Esophagus muscularis mucosa (tissue), 4 donors: ENCODE measurements around the gene DOCK8. TPM values are rescaled to one million over a fixed set of nuclear protein-coding genes. Genes with fewer than 3 reads are reported as not detected.

Experiments
- DNase-seq: peaks from one replicate; pipeline ENCODE4 v3.0.0-alpha.2; 2017; ENCODE audit errors: extremely low spot score
- H3K27ac ChIP-seq, 4 donors: fragments of 200-600 bp; sonication (generic); replicated peaks in 1 of 4; 1 replicate in 3 of 4; 2 replicates in 1 of 4; pipeline ENCODE4 v1.5.1; 2016 to 2019; ENCODE audit warnings: mild to moderate bottlenecking in 1 of 4
- H3K27me3 ChIP-seq, 4 donors: fragments of 200-600 bp; sonication (generic); one replicate each; pipeline versions ENCODE4 v1.5.1 to v1.6.0; 2016 to 2019
- H3K36me3 ChIP-seq, 4 donors: fragments of 200-600 bp; sonication (generic); one replicate each; pipeline ENCODE4 v1.5.1; 2016 to 2019
- H3K4me1 ChIP-seq, 4 donors: fragments of 200-600 bp; sonication (generic); one replicate each; pipeline ENCODE4 v1.5.1; 2016 to 2019
- H3K4me3 ChIP-seq, 4 donors: fragments of 200-600 bp; sonication (generic); 1 replicate in 2 of 4; 2 replicates in 2 of 4; pipeline ENCODE4 v1.5.1; 2016 to 2019; ENCODE audit warnings: mild to moderate bottlenecking in 4 of 4, moderate library complexity in 1 of 4
- H3K9me3 ChIP-seq, 4 donors: fragments of 200-600 bp; sonication (generic); 1 replicate in 3 of 4; 2 replicates in 1 of 4; pipeline ENCODE4 v1.5.1; 2016 to 2019
- CTCF ChIP-seq, 3 experiments: fragments of 200-600 bp in 2 of 3; fragments of 450-650 bp in 1 of 3; sonication (generic) in 2 of 3; IDR thresholded peaks; one replicate each; pipeline ENCODE4 v1.5.1; 2017 to 2019; ENCODE audit warnings: antibody characterized with exemption in 3 of 3, mild to moderate bottlenecking in 2 of 3, moderate library complexity in 1 of 3
- EP300 ChIP-seq: sonication (generic); formaldehyde crosslinking; IDR thresholded peaks from one replicate; pipeline ENCODE4 v1.6.1; 2017; ENCODE audit warnings: antibody characterized with exemption
- POLR2A ChIP-seq: fragments of 450-650 bp; IDR thresholded peaks from one replicate; pipeline ENCODE4 v1.6.1; 2017; ENCODE audit warnings: antibody characterized with exemption, moderate library complexity, mild to moderate bottlenecking, low read depth
- POLR2AphosphoS5 ChIP-seq, 2 donors: sonication (generic); formaldehyde crosslinking; IDR thresholded peaks; one replicate each; pipeline ENCODE4 v1.6.1; 2017; ENCODE audit warnings: antibody characterized with exemption in 2 of 2
- WGBS: methylation state at CpG from one replicate; pipeline ENCODE4 v1.1.5; 2018; 5-methylcytosine and 5-hydroxymethylcytosine counted together
- intact Hi-C: fragments of 100-400 bp; cut with DNase I; formaldehyde crosslinking; loops from one replicate; pipeline ENCODE4 v1.15.1; 2023
- total RNA-seq, 4 donors: library from RNA; depleted of rRNA; stranded (reverse); fragments of >200 nt; gene quantifications; one replicate each; pipeline versions ENCODE4 v1.1.0 to v1.2.1, GENCODE V29; 2016

DOCK8 gene
- total RNA-seq, 4 donors from 2014 or later: 45.1 to 72.8 (median 48.8) TPM

GRCh38 chr9:312596-313320, 98.1 kb downstream of the DOCK8 start:
- TF ChIP-seq POLR2A: no peak
- TF ChIP-seq POLR2AphosphoS5 (IDR thresholded peaks at IDR 0.05): no peak
- TF ChIP-seq EP300: no peak
- TF ChIP-seq CTCF (IDR thresholded peaks at IDR 0.05): no peak
- 78% methylated on average over 7 of the region's 7 CpGs for WGBS
- Histone ChIP-seq H3K9me3 (no peaks in the 10 kb centered on the region), H3K4me1 (no peaks in the 10 kb centered on the region), H3K27me3 (no peaks in the 10 kb centered on the region), H3K4me3 (no peak overlapping the region), H3K36me3 (peaks cover 0 to 47% (median 12%) of the 10 kb centered on the region in 4 donors), H3K27ac (no peak overlapping the region)
- DNase-seq: no peak
- intact Hi-C loops: no loop called here

GRCh38 chr9:316382-316965, 101.8 kb downstream of the DOCK8 start:
- Histone ChIP-seq H3K27me3 (no peaks in the 10 kb centered on the region), H3K4me3 (no peak overlapping the region), H3K27ac (no peak overlapping the region), H3K4me1 (no peaks in the 10 kb centered on the region), H3K36me3 (peaks cover 0 to 64% (median 18%) of the 10 kb centered on the region in 4 donors), H3K9me3 (no peaks in the 10 kb centered on the region)
- TF ChIP-seq POLR2A: no peak
- TF ChIP-seq CTCF (IDR thresholded peaks at IDR 0.05): peak in 1 of 3 experiments; percentile 16
- no peak for DNase-seq
- WGBS: 69% methylated on average over 2 of the region's 2 CpGs
- intact Hi-C loops: no loop called here

GRCh38 chr9:318646-319045, 104.0 kb downstream of the DOCK8 start:
- Histone ChIP-seq H3K27ac (no peak overlapping the region), H3K27me3 (no peaks in the 10 kb centered on the region), H3K4me3 (no peak overlapping the region), H3K4me1 (no peaks in the 10 kb centered on the region), H3K36me3 (peaks cover 0 to 42% (median 11%) of the 10 kb centered on the region in 4 donors), H3K9me3 (no peaks in the 10 kb centered on the region)
- intact Hi-C loops: no loop called here
- TF ChIP-seq POLR2AphosphoS5 (IDR thresholded peaks at IDR 0.05) (no peak), CTCF (IDR thresholded peaks at IDR 0.05) (no peak), POLR2A (no peak), EP300 (no peak)
- 73% methylated on average over 4 of the region's 4 CpGs for WGBS
- no peak for DNase-seq

- H3K27me3 ChIP-seq: no peaks in the 10 kb centered on the region
- WGBS: 93% methylated on average over 1 of the region's 1 CpG
- H3K36me3 ChIP-seq: peaks cover 0 to 32% (median 5%) of the 10 kb centered on the region in 4 donors
- H3K4me1 ChIP-seq: no peaks in the 10 kb centered on the region
- no peak for DNase-seq
- no peak overlapping the region for H3K4me3 ChIP-seq
- no peak overlapping the region for H3K27ac ChIP-seq
- intact Hi-C loops: no loop called here
- no peaks in the 10 kb centered on the region for H3K9me3 ChIP-seq
- no peak for TF ChIP-seq CTCF (IDR thresholded peaks at IDR 0.05)
- no peak for TF ChIP-seq POLR2A
- TF ChIP-seq EP300: no peak
- TF ChIP-seq POLR2AphosphoS5 (IDR thresholded peaks at IDR 0.05): no peak
These were observed 110.3 kb downstream of the DOCK8 start for GRCh38 chr9:324971-325370.
